GM12892 (cell line): ENCODE data around the gene ANKRD44.

ENCODE experiments used
- POLR2A ChIP-seq: IDR thresholded peaks from 2 replicates; pipeline ENCODE4 v1.6.1; 2011; ENCODE audit warnings: low read depth, low read length, control low read depth
- POLR2AphosphoS5 ChIP-seq: IDR thresholded peaks from 2 replicates; pipeline ENCODE4 v1.6.1; 2011; ENCODE audit warnings: low read depth, low read length, control low read depth

GRCh38 chr2:197181491-197181890, 129.1 kb downstream of the ANKRD44 start:
- TF ChIP-seq POLR2A (no peak), POLR2AphosphoS5 (no peak)
